Stomach (tissue), 19 donors: ENCODE data around the gene PLD3. TPM values are rescaled to one million over a fixed set of nuclear protein-coding genes. Genes with fewer than 3 reads are reported as not detected.

Experiments
- DNase-seq, 2 donors: peaks; one replicate each; pipeline versions ENCODE4 v3.0.0 to v3.0.0-alpha.2; 2013 to 2019
- H3K27ac ChIP-seq, 5 donors: fragments of 200-600 bp in 4 of 5; sonication (generic) in 4 of 5; one replicate each; pipeline ENCODE4 v1.5.1; 2013 to 2019; ENCODE audit warnings: mild to moderate bottlenecking in 1 of 5, moderate library complexity in 1 of 5
- H3K27me3 ChIP-seq, 3 donors: fragments of 200-600 bp; sonication (generic); one replicate each; pipeline ENCODE4 v1.5.1; 2017 to 2019; ENCODE audit warnings: mixed run types in 1 of 3
- H3K36me3 ChIP-seq, 4 donors: fragments of 200-600 bp; sonication (generic); 1 replicate in 3 of 4; 2 replicates in 1 of 4; pipeline ENCODE4 v1.5.1; 2016 to 2019
- H3K4me1 ChIP-seq, 4 donors: fragments of 200-600 bp; sonication (generic); one replicate each; pipeline ENCODE4 v1.5.1; 2016 to 2019
- H3K4me3 ChIP-seq, 4 donors: fragments of 200-600 bp; sonication (generic) in 3 of 4; one replicate each; pipeline ENCODE4 v1.5.1; 2016 to 2019; ENCODE audit warnings: mild to moderate bottlenecking in 1 of 4
- H3K9me3 ChIP-seq, 4 donors: fragments of 200-600 bp; sonication (generic); one replicate each; pipeline ENCODE4 v1.5.1; 2016 to 2019
- EP300 ChIP-seq: sonication (generic); formaldehyde crosslinking; IDR thresholded peaks from one replicate; pipeline ENCODE4 v1.6.1; 2017; ENCODE audit warnings: antibody characterized with exemption
- POLR2A ChIP-seq, 4 donors: fragments of 450-650 bp; IDR thresholded peaks; one replicate each; pipeline ENCODE4 v1.6.1; 2016; ENCODE audit warnings: antibody characterized with exemption in 4 of 4, control low read depth in 2 of 4, mild to moderate bottlenecking in 1 of 4, moderate library complexity in 1 of 4
- POLR2AphosphoS5 ChIP-seq, 3 donors: sonication (generic); formaldehyde crosslinking; IDR thresholded peaks; one replicate each; pipeline ENCODE4 v1.6.1; 2016; ENCODE audit warnings: antibody characterized with exemption in 3 of 3
- WGBS, 5 donors: extraction: QIAGEN DNeasy Blood & Tissue Kit in 3 of 5; methylation state at CpG; one replicate each; pipeline versions ENCODE4 v1.1.5 to v1.1.7; 2013 to 2018; 5-methylcytosine and 5-hydroxymethylcytosine counted together
- intact Hi-C: fragments of 100-400 bp; cut with DNase I; formaldehyde crosslinking; loops from one replicate; pipeline ENCODE4 v1.15.1; 2023; ENCODE audit warnings: low total_unique reads
- long read RNA-seq, 10 donors: transcript quantifications; one replicate each; lab custom pipeline, GENCODE V29; 2026
- polyA plus RNA-seq, 3 donors: library from polyadenylated mRNA; stranded (reverse); fragments of 200-250 nt; gene quantifications; one replicate each; pipeline ENCODE4 v1.2.3, GENCODE V29; 2013
- total RNA-seq, 5 donors: library from RNA; depleted of rRNA; stranded (reverse); fragments of >200 nt; gene quantifications; one replicate each; pipeline versions ENCODE4 v1.1.0 to v1.2.3, GENCODE V29; 2014 to 2016
- TF ChIP-seq, protein P1 (sequence below), 7 experiments: fragments of 450-650 bp in 4 of 7; fragments of 200-600 bp in 3 of 7; sonication (generic) in 3 of 7; IDR thresholded peaks; one replicate each; pipeline ENCODE4 v1.5.1; 2016 to 2019; ENCODE audit warnings: antibody characterized with exemption in 7 of 7, control low read depth in 2 of 7, mild to moderate bottlenecking in 1 of 7
- donor health status: healthy with polysubstance abuse.
- donor health status: Bipolar disorder and iron deficiency.
- donor health status: healthy.

The PLD3 gene, protein sequence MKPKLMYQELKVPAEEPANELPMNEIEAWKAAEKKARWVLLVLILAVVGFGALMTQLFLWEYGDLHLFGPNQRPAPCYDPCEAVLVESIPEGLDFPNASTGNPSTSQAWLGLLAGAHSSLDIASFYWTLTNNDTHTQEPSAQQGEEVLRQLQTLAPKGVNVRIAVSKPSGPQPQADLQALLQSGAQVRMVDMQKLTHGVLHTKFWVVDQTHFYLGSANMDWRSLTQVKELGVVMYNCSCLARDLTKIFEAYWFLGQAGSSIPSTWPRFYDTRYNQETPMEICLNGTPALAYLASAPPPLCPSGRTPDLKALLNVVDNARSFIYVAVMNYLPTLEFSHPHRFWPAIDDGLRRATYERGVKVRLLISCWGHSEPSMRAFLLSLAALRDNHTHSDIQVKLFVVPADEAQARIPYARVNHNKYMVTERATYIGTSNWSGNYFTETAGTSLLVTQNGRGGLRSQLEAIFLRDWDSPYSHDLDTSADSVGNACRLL
- 100 to 1,000 TPM in 4 of 5 donors, 10 to 100 TPM in 1; 95.6 to 273 (median 257) TPM for total RNA-seq
- 10 to 100 TPM; 58.8 to 85.2 (median 74.9) TPM for polyA plus RNA-seq
- long read RNA-seq, donor 1, transcript PLD3-213 (3 exons, 750 nt) = major isoform, 7 of 27 reads
- long read RNA-seq, donor 1, partial matches to known transcripts = 16 of 27 reads
- long read RNA-seq, donor 1, other reads (novel, unspliced or antisense) = 0 of 27 reads
- long read RNA-seq, donor 2, transcript PLD3-207 (13 exons, 2,140 nt) = major isoform, 10 of 60 reads
- long read RNA-seq, donor 2, transcript PLD3-213 (3 exons, 750 nt) = minor isoform, 5 of 60 reads
- long read RNA-seq, donor 2, partial matches to known transcripts = 33 of 60 reads
- long read RNA-seq, donor 2, other reads (novel, unspliced or antisense) = 7 of 60 reads
- long read RNA-seq, donor 3, transcript PLD3-213 (3 exons, 750 nt) = major isoform, 7 of 33 reads
- long read RNA-seq, donor 3, partial matches to known transcripts = 22 of 33 reads
- long read RNA-seq, donor 3, other reads (novel, unspliced or antisense) = 0 of 33 reads
- long read RNA-seq, donor 4, partial matches to known transcripts = 0 of 3 reads
- long read RNA-seq, donor 4, other reads (novel, unspliced or antisense) = 0 of 3 reads
- long read RNA-seq, donor 5, transcript PLD3-207 (13 exons, 2,140 nt) = major isoform, 6 of 123 reads
- long read RNA-seq, donor 5, partial matches to known transcripts = 103 of 123 reads
- long read RNA-seq, donor 5, other reads (novel, unspliced or antisense) = 5 of 123 reads
- long read RNA-seq, donor 6, transcript PLD3-213 (3 exons, 750 nt) = major isoform, 16 of 83 reads
- long read RNA-seq, donor 6, partial matches to known transcripts = 39 of 83 reads
- long read RNA-seq, donor 6, other reads (novel, unspliced or antisense) = 18 of 83 reads
- long read RNA-seq, donor 7, partial matches to known transcripts = 66 of 81 reads
- long read RNA-seq, donor 7, other reads (novel, unspliced or antisense) = 7 of 81 reads
- long read RNA-seq, donor 8, transcript PLD3-207 (13 exons, 2,140 nt) = minor isoform, 5 of 44 reads
- long read RNA-seq, donor 8, transcript PLD3-213 (3 exons, 750 nt) = major isoform, 9 of 44 reads
- long read RNA-seq, donor 8, partial matches to known transcripts = 26 of 44 reads
- long read RNA-seq, donor 8, other reads (novel, unspliced or antisense) = 0 of 44 reads
- long read RNA-seq, donor 9, transcript PLD3-213 (3 exons, 750 nt) = major isoform, 7 of 54 reads
- long read RNA-seq, donor 9, partial matches to known transcripts = 42 of 54 reads
- long read RNA-seq, donor 9, other reads (novel, unspliced or antisense) = 0 of 54 reads
- long read RNA-seq, donor 10, partial matches to known transcripts = 7 of 12 reads
- long read RNA-seq, donor 10, other reads (novel, unspliced or antisense) = 0 of 12 reads

DNA sequence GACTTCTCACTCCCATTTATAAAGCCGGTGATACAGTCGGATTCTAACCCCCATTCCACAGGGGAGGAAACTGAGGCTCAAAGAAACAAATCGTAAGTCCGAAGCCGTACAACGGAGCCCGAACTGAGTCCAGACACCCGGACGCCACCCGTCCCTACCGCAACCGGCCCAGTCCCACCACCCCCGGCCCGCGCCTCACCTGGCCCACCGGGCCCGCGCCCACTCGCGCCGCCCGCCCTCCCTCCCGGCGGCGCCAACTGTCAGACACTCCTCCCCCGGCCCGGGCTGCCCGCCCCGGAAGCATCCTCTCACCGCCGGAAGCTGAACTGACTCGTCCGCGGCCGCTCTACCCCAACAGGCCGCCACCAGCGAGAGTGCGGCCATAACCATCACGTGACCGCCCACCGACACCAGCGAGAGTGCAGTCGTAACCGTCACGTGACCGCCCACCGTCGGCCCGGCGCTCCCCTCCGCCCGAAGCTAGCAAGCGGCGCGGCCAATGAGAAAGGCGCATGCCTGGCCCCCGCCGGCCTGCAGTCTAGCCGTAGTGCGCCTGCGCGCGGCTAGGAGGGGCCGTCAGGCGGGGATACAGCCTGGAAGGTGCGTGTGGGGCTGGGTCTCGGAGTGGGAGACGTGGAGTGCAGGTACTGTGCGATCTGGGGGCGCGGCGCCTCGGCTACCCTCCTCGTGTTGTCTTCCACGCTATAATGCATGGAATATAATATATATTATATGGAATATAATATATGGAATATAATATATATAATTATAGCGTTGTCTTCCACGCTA is at the start of gene PLD3, which contains the start of gene C19orf47:
TSS of gene PLD3 (plus strand) at position 571 of the 789 bp plus-strand sequence. CDS start 17,789 bp downstream, outside the sequence.
TSS of gene C19orf47 (minus strand) at position 273 of the 789 bp plus-strand sequence. CDS start 6,540 bp downstream, outside the sequence.
- H3K9me3 ChIP-seq = no peaks in the 10 kb centered on the region
- H3K27ac ChIP-seq = peak within 1 kb of the TSS; percentile 75 to 87 (median 80)
- peak; percentile 99 to 100 for DNase-seq
- no peaks in the 10 kb centered on the region for H3K27me3 ChIP-seq
- intact Hi-C loops = no loop called here
- 0 to 1% (median 0%) methylated on average over 30 to 77 of the region's 77 CpGs for WGBS, 5 donors
- H3K4me1 ChIP-seq = peaks cover 14 to 41% (median 30%) of the 10 kb centered on the region in 4 donors
- TF ChIP-seq POLR2A (IDR thresholded peaks at IDR 0.05) (peak in 2 of 4 donors; percentile 68 to 82), EP300 (no peak), POLR2AphosphoS5 (IDR thresholded peaks at IDR 0.05) (peak; percentile 93 to 99 (median 95))
- TF ChIP-seq, protein P1, sequence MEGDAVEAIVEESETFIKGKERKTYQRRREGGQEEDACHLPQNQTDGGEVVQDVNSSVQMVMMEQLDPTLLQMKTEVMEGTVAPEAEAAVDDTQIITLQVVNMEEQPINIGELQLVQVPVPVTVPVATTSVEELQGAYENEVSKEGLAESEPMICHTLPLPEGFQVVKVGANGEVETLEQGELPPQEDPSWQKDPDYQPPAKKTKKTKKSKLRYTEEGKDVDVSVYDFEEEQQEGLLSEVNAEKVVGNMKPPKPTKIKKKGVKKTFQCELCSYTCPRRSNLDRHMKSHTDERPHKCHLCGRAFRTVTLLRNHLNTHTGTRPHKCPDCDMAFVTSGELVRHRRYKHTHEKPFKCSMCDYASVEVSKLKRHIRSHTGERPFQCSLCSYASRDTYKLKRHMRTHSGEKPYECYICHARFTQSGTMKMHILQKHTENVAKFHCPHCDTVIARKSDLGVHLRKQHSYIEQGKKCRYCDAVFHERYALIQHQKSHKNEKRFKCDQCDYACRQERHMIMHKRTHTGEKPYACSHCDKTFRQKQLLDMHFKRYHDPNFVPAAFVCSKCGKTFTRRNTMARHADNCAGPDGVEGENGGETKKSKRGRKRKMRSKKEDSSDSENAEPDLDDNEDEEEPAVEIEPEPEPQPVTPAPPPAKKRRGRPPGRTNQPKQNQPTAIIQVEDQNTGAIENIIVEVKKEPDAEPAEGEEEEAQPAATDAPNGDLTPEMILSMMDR (IDR thresholded peaks at IDR 0.05) = no peak
- H3K4me3 ChIP-seq = peak within 1 kb of the TSS; percentile 64 to 86 (median 70)
- H3K36me3 ChIP-seq = peaks cover 0 to 5% (median under 1%) of the 10 kb centered on the region in 4 donors

DNA sequence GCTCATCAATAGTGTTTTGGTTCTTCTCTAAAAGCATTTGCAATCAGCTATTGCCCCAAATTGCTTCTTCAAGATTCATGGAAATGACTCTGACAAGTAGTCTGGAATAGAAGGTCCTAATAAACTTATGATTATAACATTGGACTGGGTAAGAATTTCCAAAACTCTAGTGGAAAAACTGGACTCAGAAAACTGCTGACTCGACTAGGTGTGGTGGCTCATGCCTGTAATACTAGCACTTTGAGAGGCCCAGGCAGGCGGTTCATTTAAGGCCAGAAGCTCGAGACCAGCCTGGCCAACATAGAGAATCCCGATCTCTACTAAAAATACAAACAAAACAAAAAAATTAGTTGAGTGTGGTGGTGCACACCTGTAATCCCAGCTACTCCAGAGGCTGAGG is 47.8 kb upstream of the PLD3 start:
- DNase-seq = no peak
- intact Hi-C loops = no loop called here
- H3K4me3 ChIP-seq = no peak overlapping the region
- no peaks in the 10 kb centered on the region for H3K27me3 ChIP-seq
- 90 to 95% (median 94%) methylated on average over 4 of the region's 4 CpGs for WGBS, 5 donors
- H3K4me1 ChIP-seq = peaks cover 0 to 7% (median 0%) of the 10 kb centered on the region in 4 donors
- H3K9me3 ChIP-seq = no peaks in the 10 kb centered on the region
- no peak for TF ChIP-seq POLR2A (IDR thresholded peaks at IDR 0.05)
- TF ChIP-seq, protein P1 (IDR thresholded peaks at IDR 0.05) = no peak
- no peak for TF ChIP-seq EP300
- no peak for TF ChIP-seq POLR2AphosphoS5 (IDR thresholded peaks at IDR 0.05)
- H3K36me3 ChIP-seq = no peaks in the 10 kb centered on the region
- no peak overlapping the region for H3K27ac ChIP-seq

DNA sequence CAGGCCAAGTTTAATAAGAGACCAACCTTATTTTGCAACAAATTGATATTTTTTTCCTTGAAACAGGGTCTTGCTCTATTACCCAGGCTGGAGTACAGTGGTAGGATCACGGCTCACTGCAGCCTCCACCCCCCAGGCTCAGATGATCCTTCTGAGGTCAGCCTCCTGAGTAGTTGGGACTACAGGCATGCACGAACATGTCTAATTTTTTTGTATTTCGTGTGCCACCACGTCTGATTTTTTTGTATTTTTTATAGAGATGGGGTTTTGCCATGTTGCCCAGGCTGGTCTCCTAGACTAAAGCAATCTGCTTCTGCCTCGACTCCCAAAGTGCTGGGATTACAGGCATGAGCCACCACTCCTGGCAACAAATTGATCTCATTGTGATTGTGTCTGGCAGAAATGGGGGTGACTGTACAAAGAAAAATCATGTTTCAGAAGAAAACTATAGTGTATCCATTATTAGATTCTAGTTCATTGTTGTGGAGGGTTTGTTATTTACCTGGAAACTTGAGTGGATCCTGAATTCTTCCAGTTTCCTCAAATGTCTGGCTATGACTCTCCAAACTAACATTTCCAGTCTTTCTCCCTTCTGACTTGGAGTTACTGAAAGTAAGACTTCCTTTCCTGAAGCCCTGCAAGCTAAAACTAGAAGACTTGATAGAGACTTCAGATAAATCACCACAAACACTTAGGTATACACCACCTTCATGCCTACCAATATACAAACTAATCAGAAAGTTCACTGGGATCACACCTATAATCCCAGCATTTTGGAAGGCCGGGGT is 46.1 kb upstream of the PLD3 start:
- H3K27ac ChIP-seq = no peak overlapping the region
- TF ChIP-seq EP300 (no peak), POLR2A (IDR thresholded peaks at IDR 0.05) (no peak), POLR2AphosphoS5 (IDR thresholded peaks at IDR 0.05) (no peak)
- TF ChIP-seq, protein P1 (IDR thresholded peaks at IDR 0.05) = no peak
- no peak for DNase-seq
- no peaks in the 10 kb centered on the region for H3K27me3 ChIP-seq
- 81 to 92% (median 87%) methylated on average over 6 of the region's 6 CpGs for WGBS, 5 donors
- intact Hi-C loops = no loop called here
- H3K4me1 ChIP-seq = peaks cover 0 to 8% (median 0%) of the 10 kb centered on the region in 4 donors
- no peaks in the 10 kb centered on the region for H3K9me3 ChIP-seq
- H3K4me3 ChIP-seq = no peak overlapping the region
- H3K36me3 ChIP-seq = no peaks in the 10 kb centered on the region
